HepG2 (cell line): ENCODE results near the gene RPUSD3. TPM values are rescaled to one million over a fixed set of nuclear protein-coding genes. Genes with fewer than 3 reads are reported as not detected.

Experiments
- AKAP8 ChIP-seq: sonication (generic); formaldehyde crosslinking; IDR thresholded peaks from 2 replicates; pipeline ENCODE4 v1.5.1; 2020; ENCODE audit warnings: mild to moderate bottlenecking, missing genetic modification reagents
- ATAD3A ChIP-seq: sonication (generic); formaldehyde crosslinking; IDR thresholded peaks from 2 replicates; pipeline ENCODE4 v1.4.0; 2020; ENCODE audit warnings: missing genetic modification reagents
- ATF1 ChIP-seq: IDR thresholded peaks from 2 replicates; pipeline ENCODE4 v1.6.1; 2016; ENCODE audit warnings: mild to moderate bottlenecking, control low read depth
- ATF2 ChIP-seq: sonication (generic); formaldehyde crosslinking; IDR thresholded peaks from 2 replicates; pipeline ENCODE4 v1.4.0; 2020; ENCODE audit warnings: missing genetic modification reagents
- CHD4 ChIP-seq: fragments of 200-600 bp; sonication (generic); IDR thresholded peaks from 2 replicates; pipeline ENCODE4 v1.7.0; 2017; ENCODE audit warnings: mild to moderate bottlenecking, low read length, borderline replicate concordance
- ETS1 ChIP-seq: sonication (generic); formaldehyde crosslinking; IDR thresholded peaks from 2 replicates; pipeline ENCODE4 v1.4.0; 2020; ENCODE audit warnings: missing genetic modification reagents
- HNF4A ChIP-seq: sonication (generic); formaldehyde crosslinking; IDR thresholded peaks from 2 replicates; pipeline ENCODE4 v1.4.0; 2020; ENCODE audit warnings: missing genetic modification reagents
- HNRNPLL ChIP-seq: fragments of 200-400 bp; formaldehyde crosslinking; IDR thresholded peaks from 2 replicates; pipeline ENCODE4 v1.6.1; 2017; ENCODE audit warnings: mild to moderate bottlenecking, low read depth, low read length; ENCODE audit not compliant: poor library complexity, severe bottlenecking
- HOXA5 ChIP-seq: sonication (generic); formaldehyde crosslinking; IDR thresholded peaks from 2 replicates; pipeline ENCODE4 v1.4.0; 2020; ENCODE audit warnings: missing genetic modification reagents
- KLF16 ChIP-seq, 2 experiments: sonication (generic) in 1 of 2; formaldehyde crosslinking in 1 of 2; IDR thresholded peaks; 2 replicates each; pipeline versions ENCODE4 v1.6.1 to v1.8.0; 2016 to 2023; ENCODE audit warnings: missing genetic modification reagents in 2 of 2, missing compliant biosample characterization in 1 of 2
- NCOR1 ChIP-seq: fragments of 200-600 bp; sonication (generic); IDR thresholded peaks from 2 replicates; pipeline ENCODE4 v1.7.0; 2017; ENCODE audit warnings: antibody characterized with exemption, low read length, borderline replicate concordance
- NR2F1 ChIP-seq, 2 experiments: fragments of 450-650 bp in 1 of 2; formaldehyde crosslinking in 1 of 2; IDR thresholded peaks; 2 replicates each; pipeline versions ENCODE4 v1.5.0 to v1.6.1; 2016 to 2020; ENCODE audit warnings: mild to moderate bottlenecking in 1 of 2, missing compliant biosample characterization in 1 of 2, missing genetic modification reagents in 1 of 2, moderate library complexity in 1 of 2
- NR2F6 ChIP-seq, 2 experiments: IDR thresholded peaks; 2 replicates each; pipeline ENCODE4 v1.6.1; 2016; ENCODE audit warnings: antibody characterized with exemption in 1 of 2, mild to moderate bottlenecking in 1 of 2
- PITX1 ChIP-seq: sonication (generic); formaldehyde crosslinking; IDR thresholded peaks from 2 replicates; pipeline ENCODE4 v1.5.1; 2020; ENCODE audit warnings: mild to moderate bottlenecking, missing genetic modification reagents
- PRMT3 ChIP-seq: sonication (generic); formaldehyde crosslinking; IDR thresholded peaks from 2 replicates; pipeline ENCODE4 v1.8.1; 2022; ENCODE audit warnings: low read depth, mild to moderate bottlenecking, moderate library complexity, missing genetic modification reagents, borderline replicate concordance
- RARA ChIP-seq: IDR thresholded peaks from 2 replicates; pipeline ENCODE4 v1.6.1; 2016; ENCODE audit warnings: missing genetic modification reagents, missing compliant biosample characterization
- REL ChIP-seq: sonication (generic); formaldehyde crosslinking; conservative IDR thresholded peaks from 2 replicates; pipeline ENCODE4 v1.8.0; 2022; ENCODE audit warnings: mild to moderate bottlenecking, missing genetic modification reagents, moderate library complexity
- REPIN1 ChIP-seq: sonication (generic); formaldehyde crosslinking; IDR thresholded peaks from 2 replicates; pipeline ENCODE4 v1.8.0; 2022; ENCODE audit warnings: missing genetic modification reagents, low read depth, mild to moderate bottlenecking, borderline replicate concordance
- SAP130 ChIP-seq: IDR thresholded peaks from 2 replicates; pipeline ENCODE4 v1.6.1; 2016; ENCODE audit warnings: low read depth
- SMAD3 ChIP-seq: sonication (generic); formaldehyde crosslinking; IDR thresholded peaks from 2 replicates; pipeline ENCODE4 v1.4.0; 2020; ENCODE audit warnings: missing genetic modification reagents
- ZBTB7B ChIP-seq: sonication (generic); formaldehyde crosslinking; IDR thresholded peaks from 2 replicates; pipeline ENCODE4 v1.4.0; 2020; ENCODE audit warnings: missing genetic modification reagents
- ZFP41 ChIP-seq: sonication (generic); formaldehyde crosslinking; IDR thresholded peaks from 2 replicates; pipeline ENCODE4 v1.4.0; 2020; ENCODE audit warnings: mild to moderate bottlenecking, missing genetic modification reagents, borderline replicate concordance
- ZNF296 ChIP-seq: sonication (generic); formaldehyde crosslinking; conservative IDR thresholded peaks from 2 replicates; pipeline ENCODE4 v1.5.0; 2020; ENCODE audit warnings: mild to moderate bottlenecking, missing genetic modification reagents
- ZNF557 ChIP-seq: sonication (generic); formaldehyde crosslinking; IDR thresholded peaks from 2 replicates; pipeline ENCODE4 v1.4.0; 2020; ENCODE audit warnings: missing genetic modification reagents
- ZNF564 ChIP-seq: sonication (generic); formaldehyde crosslinking; IDR thresholded peaks from 2 replicates; pipeline ENCODE4 v1.8.1; 2023; ENCODE audit warnings: mild to moderate bottlenecking, missing genetic modification reagents
- ZNF850 ChIP-seq: sonication (generic); formaldehyde crosslinking; conservative IDR thresholded peaks from 2 replicates; pipeline ENCODE4 v1.9.0; 2021; ENCODE audit warnings: mild to moderate bottlenecking, missing genetic modification reagents
- ZNF879 ChIP-seq: sonication (generic); formaldehyde crosslinking; IDR thresholded peaks from 2 replicates; pipeline ENCODE4 v1.8.1; 2023; ENCODE audit warnings: missing genetic modification reagents
- polyA plus RNA-seq, 8 experiments: library from polyadenylated mRNA; depleted of rRNA in 3 of 8; stranded (reverse) in 7 of 8; unstranded in 1 of 8; fragments of >200 nt; fragmentation: Illumina TruSeq in 4 of 8; extraction: Trizol in 4 of 8; gene quantifications; 2 replicates each; pipeline versions ENCODE4 v1.2.1 to v1.2.3, GENCODE V29; 2011 to 2016; ENCODE audit warnings: low read depth in 4 of 8, missing spikeins in 1 of 8, mixed read lengths in 1 of 8; ENCODE audit not compliant: insufficient read depth in 1 of 8
- total RNA-seq, 5 experiments: library from RNA; depleted of rRNA; stranded (reverse); fragments of >200 nt; fragmentation: Illumina TruSeq; extraction: Trizol; gene quantifications; 2 replicates each; pipeline ENCODE4 v1.2.3, GENCODE V29; 2016; ENCODE audit warnings: low read depth in 1 of 5
- TF ChIP-seq, protein P1 (sequence below): sonication (generic); formaldehyde crosslinking; IDR thresholded peaks from 2 replicates; pipeline ENCODE4 v1.4.0; 2020; ENCODE audit warnings: missing genetic modification reagents

Gene RPUSD3
- total and polyA plus RNA-seq, 2 of the 13 experiments (the other 11 are each of a cell fraction or from before 2014, with no cell fraction given) = 32.1 to 48.7 TPM

DNA sequence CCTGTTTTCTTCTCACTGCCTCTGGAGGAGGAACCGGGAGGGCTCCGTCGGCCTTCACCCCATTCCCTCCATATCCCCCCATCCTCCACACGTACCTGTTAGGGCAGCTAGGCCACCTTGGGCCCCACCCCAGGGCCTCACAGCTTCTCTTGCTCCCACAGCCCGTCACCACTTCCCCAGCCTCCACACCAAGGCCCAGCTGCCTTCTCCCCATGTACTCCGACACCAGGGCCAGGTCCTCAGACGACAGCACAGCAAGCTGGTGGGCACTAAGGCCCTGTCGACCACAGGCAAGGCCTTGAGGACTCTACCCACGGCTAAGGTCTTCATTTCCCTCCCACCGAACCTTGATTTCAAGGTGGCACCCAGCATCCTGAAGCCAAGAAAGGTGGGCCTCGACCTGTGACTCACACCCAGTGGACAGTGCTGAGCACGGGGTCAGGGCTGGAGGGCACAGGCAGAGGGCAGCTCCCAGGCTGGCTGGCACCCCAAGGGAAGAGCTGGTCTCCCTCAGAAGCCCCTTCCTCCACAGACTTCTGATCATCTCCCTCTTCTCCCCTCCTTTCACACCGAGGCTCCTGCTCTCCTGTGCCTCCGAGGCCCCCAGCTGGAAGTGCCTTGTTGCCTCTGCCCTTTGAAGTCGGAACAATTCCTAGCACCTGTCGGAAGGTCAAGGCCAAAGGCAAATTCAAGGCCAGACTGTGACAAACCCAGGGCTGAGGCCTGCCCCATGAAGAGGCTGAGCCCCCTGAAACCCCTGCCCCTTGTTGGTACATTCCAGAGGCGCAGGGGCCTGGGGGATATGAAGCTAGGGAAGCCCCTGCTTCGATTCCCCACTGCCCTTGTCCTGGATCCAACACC is 9.1 kb downstream of the RPUSD3 start (continued):
- TF ChIP-seq RARA (CRISPR knock-in tag) (peak; percentile 90), HNRNPLL (no peak), ATAD3A (CRISPR knock-in tag) (no peak), PITX1 (CRISPR knock-in tag) (no peak), SMAD3 (CRISPR knock-in tag) (no peak), NR2F6 (IDR thresholded peaks at IDR 0.05) (peak; percentile 78), NR2F6 (CRISPR knock-in tag; IDR thresholded peaks at IDR 0.05) (peak; percentile 86), KLF16 (CRISPR knock-in tag; IDR thresholded peaks at IDR 0.05) (no peak), REPIN1 (CRISPR knock-in tag) (peak; percentile 58; the same call in 1 of the 2 replicates), SAP130 (peak; percentile 20; the same call in 1 of the 2 replicates), REL (CRISPR knock-in tag) (no peak), ATF1 (CRISPR knock-in tag) (no peak), ZNF557 (CRISPR knock-in tag) (no peak), ZNF296 (no peak), NR2F1 (CRISPR knock-in tag; IDR thresholded peaks at IDR 0.05) (peak in 1 of 2 experiments; percentile 67; a peak in 3 of 4 replicates), AKAP8 (CRISPR knock-in tag) (0 out of 2 replicates have a peak, but pooled peaks have one; percentile 64), ZNF850 (no peak), ETS1 (no peak), HOXA5 (CRISPR knock-in tag) (no peak), ATF2 (CRISPR knock-in tag) (no peak), CHD4 (no peak), PRMT3 (CRISPR knock-in tag) (no peak), NCOR1 (peak; percentile 72; the same call in 1 of the 2 replicates), ZBTB7B (CRISPR knock-in tag) (no peak), HNF4A (CRISPR knock-in tag) (no peak), ZNF564 (CRISPR knock-in tag) (no peak), ZNF879 (CRISPR knock-in tag) (no peak), ZFP41 (CRISPR knock-in tag) (no peak)
- TF ChIP-seq, protein P1, sequence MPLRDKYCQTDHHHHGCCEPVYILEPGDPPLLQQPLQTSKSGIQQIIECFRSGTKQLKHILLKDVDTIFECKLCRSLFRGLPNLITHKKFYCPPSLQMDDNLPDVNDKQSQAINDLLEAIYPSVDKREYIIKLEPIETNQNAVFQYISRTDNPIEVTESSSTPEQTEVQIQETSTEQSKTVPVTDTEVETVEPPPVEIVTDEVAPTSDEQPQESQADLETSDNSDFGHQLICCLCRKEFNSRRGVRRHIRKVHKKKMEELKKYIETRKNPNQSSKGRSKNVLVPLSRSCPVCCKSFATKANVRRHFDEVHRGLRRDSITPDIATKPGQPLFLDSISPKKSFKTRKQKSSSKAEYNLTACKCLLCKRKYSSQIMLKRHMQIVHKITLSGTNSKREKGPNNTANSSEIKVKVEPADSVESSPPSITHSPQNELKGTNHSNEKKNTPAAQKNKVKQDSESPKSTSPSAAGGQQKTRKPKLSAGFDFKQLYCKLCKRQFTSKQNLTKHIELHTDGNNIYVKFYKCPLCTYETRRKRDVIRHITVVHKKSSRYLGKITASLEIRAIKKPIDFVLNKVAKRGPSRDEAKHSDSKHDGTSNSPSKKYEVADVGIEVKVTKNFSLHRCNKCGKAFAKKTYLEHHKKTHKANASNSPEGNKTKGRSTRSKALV = no peak
